ENCODE data around the gene UTS2B. TPM values are rescaled to one million over a fixed set of nuclear protein-coding genes. Genes with fewer than 3 reads are reported as not detected.

UTS2B gene
- total RNA-seq, 1 donor from 2014 or later, result not detected

GRCh38 chr3:191361456-191361855 is 31.1 kb upstream of the UTS2B start:
- peaks cover 12% of the 10 kb centered on the region for H3K4me1 Mint-ChIP-seq
- no peak overlapping the region for H3K27ac Mint-ChIP-seq
- intact Hi-C loops (cut with micrococcal nuclease), result no loop called here
- H3K9me3 Mint-ChIP-seq, result no peaks in the 10 kb centered on the region
- no peak for DNase-seq
- H3K27me3 Mint-ChIP-seq, result no peaks in the 10 kb centered on the region
- H3K36me3 Mint-ChIP-seq (ENCODE audit: low read depth), result peaks cover 10% of the 10 kb centered on the region
- no peak overlapping the region for H3K4me3 Mint-ChIP-seq

GRCh38 chr3:191360620-191361019 is 30.3 kb upstream of the UTS2B start:
- Mint-ChIP-seq H3K4me1 (peaks cover 12% of the 10 kb centered on the region), H3K27me3 (no peaks in the 10 kb centered on the region), H3K9me3 (no peaks in the 10 kb centered on the region), H3K4me3 (no peak overlapping the region), H3K27ac (no peak overlapping the region), H3K36me3 (ENCODE audit: low read depth) (peaks cover 10% of the 10 kb centered on the region)
- intact Hi-C loops (cut with micrococcal nuclease), result no loop called here
- DNase-seq, result no peak

- intact Hi-C loops (cut with micrococcal nuclease), result loop anchor here (2.0 kb wide), 1 partner anchor 22 kb away; no protein-coding TSS in a partner anchor
- DNase-seq, result no peak
- H3K27me3 Mint-ChIP-seq, result no peaks in the 10 kb centered on the region
- H3K27ac Mint-ChIP-seq, result peak overlapping the region; percentile 54
- H3K4me3 Mint-ChIP-seq, result no peak overlapping the region
- H3K36me3 Mint-ChIP-seq (ENCODE audit: low read depth), result peaks cover 10% of the 10 kb centered on the region
- no peaks in the 10 kb centered on the region for H3K9me3 Mint-ChIP-seq
- H3K4me1 Mint-ChIP-seq, result peaks cover 12% of the 10 kb centered on the region
These were observed 28.6 kb upstream of the UTS2B start for GRCh38 chr3:191358929-191359328.

- Mint-ChIP-seq H3K9me3 (no peaks in the 10 kb centered on the region), H3K36me3 (ENCODE audit: low read depth) (peaks cover 10% of the 10 kb centered on the region), H3K27ac (no peak overlapping the region), H3K27me3 (no peaks in the 10 kb centered on the region), H3K4me1 (peaks cover 12% of the 10 kb centered on the region), H3K4me3 (no peak overlapping the region)
- no peak for DNase-seq
- intact Hi-C loops (cut with micrococcal nuclease), result loop anchor here (2.0 kb wide), 1 partner anchor 21 kb away; no protein-coding TSS in a partner anchor
These were observed 27.6 kb upstream of the UTS2B start for GRCh38 chr3:191357909-191358308.

- intact Hi-C loops (cut with micrococcal nuclease), result no loop called here
These were observed 26.5 kb upstream of the UTS2B start for GRCh38 chr3:191356631-191357439.

GRCh38 chr3:191355406-191355805 is 25.1 kb upstream of the UTS2B start:
- no peak overlapping the region for H3K4me3 Mint-ChIP-seq
- H3K9me3 Mint-ChIP-seq, result no peaks in the 10 kb centered on the region
- peaks cover 7% of the 10 kb centered on the region for H3K36me3 Mint-ChIP-seq (ENCODE audit: low read depth)
- no peak overlapping the region for H3K27ac Mint-ChIP-seq
- DNase-seq, result no peak
- intact Hi-C loops (cut with micrococcal nuclease), result no loop called here
- no peaks in the 10 kb centered on the region for H3K27me3 Mint-ChIP-seq
- H3K4me1 Mint-ChIP-seq, result peaks cover 12% of the 10 kb centered on the region

More at GRCh38 chr3:191356631-191357439, 26.5 kb upstream of the UTS2B start:
- peaks cover 12% of the 10 kb centered on the region for H3K4me1 Mint-ChIP-seq
- no peak overlapping the region for H3K4me3 Mint-ChIP-seq
- no peaks in the 10 kb centered on the region for H3K9me3 Mint-ChIP-seq
- no peak overlapping the region for H3K27ac Mint-ChIP-seq
- DNase-seq, result no peak
- no peaks in the 10 kb centered on the region for H3K27me3 Mint-ChIP-seq
- H3K36me3 Mint-ChIP-seq (ENCODE audit: low read depth), result peaks cover 9% of the 10 kb centered on the region

DNA sequence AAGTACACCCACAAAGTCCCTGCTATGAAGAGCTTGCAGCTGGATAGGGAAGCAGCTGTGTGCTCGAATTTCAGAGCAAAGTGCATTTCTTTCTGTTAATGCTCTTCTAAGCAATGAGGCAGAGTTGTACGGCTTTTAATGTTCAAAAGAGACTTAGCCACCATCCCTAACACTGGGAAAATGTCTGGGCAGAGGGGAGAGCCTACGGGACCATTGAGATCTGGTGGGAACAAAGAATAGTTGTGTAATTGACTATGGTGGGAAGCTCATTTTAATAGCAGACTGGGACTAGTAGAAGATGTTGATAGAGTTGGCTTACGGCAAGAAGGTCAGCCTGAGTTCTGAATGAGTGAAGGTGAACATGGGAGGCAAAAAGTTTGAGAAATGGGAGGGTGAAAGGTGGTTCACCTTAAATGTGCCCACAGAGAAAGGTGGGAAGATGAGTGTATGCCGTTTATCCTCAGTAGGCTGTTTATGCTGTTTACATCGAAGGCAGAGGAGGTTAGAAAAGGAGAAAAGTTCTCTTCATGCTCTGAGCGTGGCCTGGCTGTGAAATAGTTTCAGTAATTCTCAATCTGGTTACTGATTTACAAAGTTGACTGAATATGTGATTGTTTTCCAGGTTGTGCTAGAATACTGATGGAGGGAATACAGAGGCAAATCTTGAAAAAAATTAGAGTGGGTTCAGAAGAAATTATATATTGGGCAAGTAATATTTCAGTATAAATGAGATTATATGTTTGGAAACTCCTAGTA is 22.9 kb upstream of the UTS2B start:
- no peaks in the 10 kb centered on the region for H3K27me3 Mint-ChIP-seq
- no peaks in the 10 kb centered on the region for H3K4me1 Mint-ChIP-seq
- H3K36me3 Mint-ChIP-seq (ENCODE audit: low read depth), result no peaks in the 10 kb centered on the region
- no peak overlapping the region for H3K27ac Mint-ChIP-seq
- no peak overlapping the region for H3K4me3 Mint-ChIP-seq
- no peaks in the 10 kb centered on the region for H3K9me3 Mint-ChIP-seq
- no peak for DNase-seq
- intact Hi-C loops (cut with micrococcal nuclease), result no loop called here

DNA sequence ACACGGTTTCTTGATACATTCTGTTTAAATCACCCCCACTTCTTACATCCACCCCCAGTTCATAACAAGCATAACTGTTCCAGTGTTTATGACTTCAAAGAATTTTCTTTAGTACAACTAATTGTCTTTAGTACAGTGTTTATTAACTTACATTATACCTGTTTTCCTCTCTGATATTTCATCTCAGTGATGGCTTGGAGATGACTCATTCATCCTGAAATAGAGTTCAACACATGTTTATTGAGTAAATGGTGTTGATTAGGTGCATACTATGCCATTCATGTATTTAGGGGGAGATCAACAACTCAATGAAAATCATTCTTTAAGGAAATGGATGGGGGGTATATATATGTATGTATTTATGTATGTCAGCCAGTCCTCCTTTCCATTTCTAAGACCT is 21.7 kb upstream of the UTS2B start:
- Mint-ChIP-seq H3K36me3 (ENCODE audit: low read depth) (no peaks in the 10 kb centered on the region), H3K4me3 (no peak overlapping the region), H3K9me3 (no peaks in the 10 kb centered on the region), H3K27me3 (no peaks in the 10 kb centered on the region), H3K27ac (no peak overlapping the region), H3K4me1 (no peaks in the 10 kb centered on the region)
- intact Hi-C loops (cut with micrococcal nuclease), result no loop called here
- no peak for DNase-seq

DNA sequence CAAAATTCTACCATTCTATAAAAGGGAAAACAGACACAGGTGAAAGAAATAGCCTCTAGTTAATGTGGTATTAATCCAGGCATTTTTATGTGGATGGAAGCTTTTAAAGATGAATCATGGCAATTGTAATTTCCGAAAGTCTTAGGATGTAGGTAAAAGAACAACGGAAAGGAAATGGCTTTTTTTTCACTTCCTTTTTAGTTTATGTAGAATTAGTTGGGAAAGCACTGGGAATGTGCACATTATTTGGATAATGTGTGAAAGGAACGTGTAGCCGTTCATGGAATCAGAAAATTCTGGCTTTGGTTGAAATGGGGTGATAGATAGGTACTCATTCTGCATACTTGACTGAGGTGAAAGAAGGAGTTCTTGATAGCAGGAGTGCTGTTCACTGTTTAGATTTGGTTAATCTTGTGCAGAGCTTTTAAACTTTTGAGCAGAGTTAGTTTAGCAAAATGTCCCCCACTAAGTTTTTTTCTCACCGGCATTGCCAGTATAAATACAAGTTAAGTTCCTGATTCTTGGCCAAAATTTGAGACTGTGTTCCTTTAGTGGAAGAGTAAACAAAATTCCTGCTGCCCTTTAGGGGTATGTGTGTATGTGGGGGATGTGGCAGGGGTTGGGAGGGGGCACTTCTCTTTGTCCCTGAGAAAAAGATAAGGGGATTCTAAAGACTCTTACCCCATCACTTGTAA is 20.2 kb upstream of the UTS2B start:
- no peaks in the 10 kb centered on the region for H3K36me3 Mint-ChIP-seq (ENCODE audit: low read depth)
- no peaks in the 10 kb centered on the region for H3K27me3 Mint-ChIP-seq
- no peaks in the 10 kb centered on the region for H3K9me3 Mint-ChIP-seq
- intact Hi-C loops (cut with micrococcal nuclease), result no loop called here
- DNase-seq, result no peak
- no peak overlapping the region for H3K27ac Mint-ChIP-seq
- H3K4me3 Mint-ChIP-seq, result no peak overlapping the region
- no peaks in the 10 kb centered on the region for H3K4me1 Mint-ChIP-seq

DNA sequence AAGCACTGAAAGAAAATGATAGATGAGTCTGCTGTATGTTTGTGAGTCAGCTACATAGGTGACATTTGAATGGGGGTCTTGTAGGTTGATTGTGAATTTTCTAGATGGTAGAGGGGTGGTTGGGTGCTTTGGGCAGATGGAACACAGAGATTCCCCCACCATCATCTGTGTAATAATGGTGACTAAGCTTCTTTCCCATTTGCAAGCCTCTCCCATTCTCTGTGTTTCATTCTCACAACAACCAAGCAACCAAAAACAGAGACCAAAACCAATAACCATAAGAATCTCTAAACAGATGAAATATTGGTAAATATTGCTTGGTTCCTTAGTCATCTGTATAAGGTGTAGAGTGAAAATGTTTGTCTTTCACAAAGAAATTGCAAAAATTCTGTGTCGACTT is 17.8 kb upstream of the UTS2B start:
- Mint-ChIP-seq H3K9me3 (no peaks in the 10 kb centered on the region), H3K36me3 (ENCODE audit: low read depth) (no peaks in the 10 kb centered on the region), H3K4me1 (no peaks in the 10 kb centered on the region), H3K4me3 (no peak overlapping the region), H3K27me3 (no peaks in the 10 kb centered on the region), H3K27ac (no peak overlapping the region)
- DNase-seq, result no peak
- intact Hi-C loops (cut with micrococcal nuclease), result no loop called here

DNA sequence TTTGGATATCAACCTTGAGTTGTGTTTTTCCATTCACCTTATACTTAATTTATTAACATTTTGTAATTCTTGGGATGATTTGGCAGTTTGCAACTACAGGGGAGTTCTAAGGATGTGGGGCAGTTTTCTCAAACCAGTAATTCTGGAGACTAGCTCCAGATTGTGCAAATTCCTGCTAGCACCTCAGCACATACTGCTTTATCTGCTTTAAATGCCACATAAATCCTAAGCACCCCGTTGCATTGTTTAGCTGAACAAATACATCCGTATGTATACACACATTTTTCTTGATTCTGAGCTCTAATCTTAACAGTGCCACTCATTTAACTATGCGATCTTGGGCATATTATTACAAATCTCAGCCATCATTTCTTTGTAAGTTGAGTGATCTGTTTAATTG is 16.9 kb upstream of the UTS2B start:
- DNase-seq, result no peak
- Mint-ChIP-seq H3K9me3 (no peaks in the 10 kb centered on the region), H3K4me3 (no peak overlapping the region), H3K4me1 (peaks cover 2% of the 10 kb centered on the region), H3K36me3 (ENCODE audit: low read depth) (no peaks in the 10 kb centered on the region), H3K27ac (no peak overlapping the region), H3K27me3 (no peaks in the 10 kb centered on the region)
- intact Hi-C loops (cut with micrococcal nuclease), result no loop called here

- H3K9me3 Mint-ChIP-seq, result no peaks in the 10 kb centered on the region
- no peaks in the 10 kb centered on the region for H3K36me3 Mint-ChIP-seq (ENCODE audit: low read depth)
- H3K4me1 Mint-ChIP-seq, result peaks cover 4% of the 10 kb centered on the region
- no peak overlapping the region for H3K4me3 Mint-ChIP-seq
- H3K27ac Mint-ChIP-seq, result no peak overlapping the region
- DNase-seq, result no peak
- intact Hi-C loops (cut with micrococcal nuclease), result no loop called here
- no peaks in the 10 kb centered on the region for H3K27me3 Mint-ChIP-seq
These were observed 15.0 kb upstream of the UTS2B start for GRCh38 chr3:191345334-191345733.

DNA sequence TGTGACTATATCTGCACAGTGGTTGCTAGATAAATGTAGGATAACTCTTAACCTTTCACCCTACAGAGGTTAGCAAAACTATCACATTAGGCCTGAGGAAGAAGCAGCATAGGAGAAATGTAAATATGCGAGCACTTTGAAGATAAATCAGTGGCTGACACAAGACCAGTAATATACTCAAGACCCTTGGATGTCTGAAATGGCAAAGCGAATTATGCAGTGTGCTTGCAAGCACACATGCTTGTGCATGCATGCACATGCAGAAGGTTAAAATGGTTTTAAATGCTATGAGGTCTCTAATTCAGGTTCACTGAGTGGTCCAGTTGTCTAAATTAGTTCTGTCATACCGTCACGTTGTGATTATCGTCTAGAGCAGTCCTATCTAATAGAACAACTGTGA is 13.6 kb upstream of the UTS2B start:
- Mint-ChIP-seq H3K4me3 (no peak overlapping the region), H3K9me3 (no peaks in the 10 kb centered on the region), H3K36me3 (ENCODE audit: low read depth) (no peaks in the 10 kb centered on the region), H3K27me3 (no peaks in the 10 kb centered on the region), H3K4me1 (peaks cover 4% of the 10 kb centered on the region), H3K27ac (no peak overlapping the region)
- intact Hi-C loops (cut with micrococcal nuclease), result no loop called here
- no peak for DNase-seq

GRCh38 chr3:191343115-191343514 is 12.8 kb upstream of the UTS2B start:
- intact Hi-C loops (cut with micrococcal nuclease), result no loop called here
- Mint-ChIP-seq H3K36me3 (ENCODE audit: low read depth) (no peaks in the 10 kb centered on the region), H3K27ac (no peak overlapping the region), H3K4me1 (peaks cover 8% of the 10 kb centered on the region), H3K9me3 (no peaks in the 10 kb centered on the region), H3K4me3 (no peak overlapping the region), H3K27me3 (no peaks in the 10 kb centered on the region)
- DNase-seq, result no peak
